Skeletal muscle cell (primary cell): ENCODE measurements around the gene SHD.
"Not testable (repeated sequence)": the region's sequence is repeated elsewhere in the genome, so short reads cannot be mapped to it uniquely, and the experiment has no call there.

Experiments used
- DNase-seq: peaks from one replicate; pipeline ENCODE4 v3.0.0-alpha.2; 2010; ENCODE audit warnings: low read depth
- H3K4me3 ChIP-seq: 2 replicates; pipeline ENCODE4 v1.5.1; 2011; ENCODE audit warnings: low read depth, mild to moderate bottlenecking, control low read depth, low read length, moderate library complexity

Gene SHD

GRCh38 chr19:4278419-4279266 lies at the start of gene SHD:
SHD (plus strand) TSS chr19:4279266; CDS start chr19:4280064, 798 bp downstream.
- H3K4me3 ChIP-seq, result peak within 1 kb of the TSS; percentile 56
- DNase-seq, result peak; percentile 27

GRCh38 chr19:4230237-4230636 lies 48.8 kb upstream of the SHD start:
- DNase-seq, H3K4me3 ChIP-seq: not testable (repeated sequence)

GRCh38 chr19:4231521-4231920 lies 47.5 kb upstream of the SHD start:
- not testable (repeated sequence) for DNase-seq, H3K4me3 ChIP-seq

- H3K4me3 ChIP-seq, DNase-seq: not testable (repeated sequence)
These were observed 46.9 kb upstream of the SHD start for GRCh38 chr19:4232139-4232538.

GRCh38 chr19:4232614-4233281 lies 46.3 kb upstream of the SHD start:
- no peak overlapping the region for H3K4me3 ChIP-seq
- no peak for DNase-seq

- no peak overlapping the region for H3K4me3 ChIP-seq
- DNase-seq, result no peak
These were observed 45.7 kb upstream of the SHD start for GRCh38 chr19:4233282-4233853.

GRCh38 chr19:4234142-4234861 lies 44.8 kb upstream of the SHD start:
- H3K4me3 ChIP-seq, result no peak overlapping the region

GRCh38 chr19:4234862-4235201 lies 44.2 kb upstream of the SHD start:
- no peak for DNase-seq
- no peak overlapping the region for H3K4me3 ChIP-seq

More at GRCh38 chr19:4234142-4234861, 44.8 kb upstream of the SHD start:
- no peak for DNase-seq

- H3K4me3 ChIP-seq, DNase-seq: not testable (repeated sequence)
These were observed 41.6 kb upstream of the SHD start for GRCh38 chr19:4237510-4237909.

- H3K4me3 ChIP-seq, result no peak overlapping the region
- DNase-seq, result no peak
These were observed 40.2 kb upstream of the SHD start for GRCh38 chr19:4238831-4239230.

- H3K4me3 ChIP-seq, result no peak overlapping the region
- DNase-seq, result no peak
These were observed 37.1 kb upstream of the SHD start for GRCh38 chr19:4241824-4242430.

GRCh38 chr19:4245938-4246337 lies 33.1 kb upstream of the SHD start:
- not testable (repeated sequence) for H3K4me3 ChIP-seq

GRCh38 chr19:4246767-4247593 lies 32.1 kb upstream of the SHD start, which contains the start of gene YJU2:
YJU2 (plus strand) TSS chr19:4247080; CDS start chr19:4247147, 67 bp downstream.
- peak; percentile 97 for DNase-seq
- H3K4me3 ChIP-seq, result peak within 1 kb of the TSS; percentile 62

More at GRCh38 chr19:4245938-4246337, 33.1 kb upstream of the SHD start:
- not testable (repeated sequence) for DNase-seq

GRCh38 chr19:4256563-4256962 lies 22.5 kb upstream of the SHD start:
- H3K4me3 ChIP-seq, result no peak overlapping the region
- DNase-seq, result no peak

- no peak overlapping the region for H3K4me3 ChIP-seq
- no peak for DNase-seq
These were observed 22.0 kb upstream of the SHD start for GRCh38 chr19:4257025-4257424.

GRCh38 chr19:4258181-4258580 lies 20.9 kb upstream of the SHD start:
- no peak overlapping the region for H3K4me3 ChIP-seq
- no peak for DNase-seq

- DNase-seq, result no peak
- no peak overlapping the region for H3K4me3 ChIP-seq
These were observed 18.4 kb upstream of the SHD start for GRCh38 chr19:4260613-4261191.

- DNase-seq, result no peak
- H3K4me3 ChIP-seq, result no peak overlapping the region
These were observed 14.3 kb upstream of the SHD start for GRCh38 chr19:4264812-4265211.
